T follicular helper cell (primary cell): ENCODE results near the gene ADGRL1.
"Not testable (repeated sequence)": the region's sequence is repeated elsewhere in the genome, so short reads cannot be mapped to it uniquely, and the experiment has no call there.

Experiments
- DNase-seq: peaks from one replicate; pipeline ENCODE4 v3.0.0-alpha.2; 2020; ENCODE audit warnings: low read depth

The ADGRL1 gene

DNA sequence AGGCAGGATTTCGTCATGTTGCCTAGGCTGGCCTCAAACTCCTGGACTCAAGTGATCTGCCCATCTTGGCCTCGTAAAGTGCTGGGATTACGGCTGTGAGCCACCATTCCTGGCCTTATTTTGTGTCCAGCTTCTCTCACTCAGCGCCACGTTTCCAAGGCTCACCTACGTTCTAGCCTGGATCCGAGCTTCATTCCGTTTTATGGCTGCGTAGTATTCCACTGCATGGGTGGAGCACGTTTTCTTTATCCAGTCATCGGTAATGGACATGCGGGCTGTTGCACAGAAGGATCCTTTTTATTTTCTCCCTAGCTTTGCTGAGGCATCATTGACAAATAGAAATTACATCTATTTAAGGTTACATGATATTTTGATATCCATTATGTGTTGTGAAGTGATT is 16.6 kb downstream of the ADGRL1 start:
- no peak for DNase-seq

DNA sequence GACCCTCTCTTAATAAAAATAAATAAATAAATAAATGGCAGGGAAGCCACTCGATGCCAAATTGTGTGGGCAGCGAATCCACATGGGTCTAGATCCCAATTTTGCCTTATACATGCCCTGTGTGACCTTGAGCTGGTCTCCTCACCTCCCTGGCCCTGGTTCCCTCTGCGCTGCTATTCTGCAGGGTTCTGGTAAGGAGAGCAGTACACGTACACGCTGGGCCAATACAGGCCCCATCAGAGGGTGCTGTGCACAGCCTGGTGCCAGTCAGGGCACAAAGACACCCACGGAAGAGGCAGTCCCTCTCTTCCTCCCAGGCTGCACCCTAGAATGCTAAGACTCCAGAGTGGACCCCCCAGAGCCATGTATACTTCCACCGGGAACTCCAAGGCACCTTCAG is 17.9 kb downstream of the ADGRL1 start:
- DNase-seq = not testable (repeated sequence)

DNA sequence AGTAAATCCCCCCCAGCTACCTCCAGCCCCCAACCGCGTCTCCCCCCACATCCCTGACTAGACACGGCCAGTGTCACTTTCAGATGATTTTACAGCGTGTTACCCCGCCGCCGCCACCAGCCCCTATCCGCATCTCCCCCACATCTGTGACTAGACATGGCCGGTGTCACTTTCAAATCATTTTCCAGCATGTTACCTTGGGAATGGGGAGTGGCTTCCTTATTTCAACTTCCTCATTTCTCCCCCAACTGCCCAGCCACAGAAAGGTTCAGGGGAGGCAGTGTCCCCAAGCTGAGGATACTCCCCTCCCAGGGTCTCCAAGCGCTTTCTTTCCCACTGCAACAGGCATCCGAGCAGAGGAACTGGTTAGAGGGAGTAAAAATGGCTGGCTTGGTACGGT is 18.4 kb downstream of the ADGRL1 start:
- no peak for DNase-seq

DNA sequence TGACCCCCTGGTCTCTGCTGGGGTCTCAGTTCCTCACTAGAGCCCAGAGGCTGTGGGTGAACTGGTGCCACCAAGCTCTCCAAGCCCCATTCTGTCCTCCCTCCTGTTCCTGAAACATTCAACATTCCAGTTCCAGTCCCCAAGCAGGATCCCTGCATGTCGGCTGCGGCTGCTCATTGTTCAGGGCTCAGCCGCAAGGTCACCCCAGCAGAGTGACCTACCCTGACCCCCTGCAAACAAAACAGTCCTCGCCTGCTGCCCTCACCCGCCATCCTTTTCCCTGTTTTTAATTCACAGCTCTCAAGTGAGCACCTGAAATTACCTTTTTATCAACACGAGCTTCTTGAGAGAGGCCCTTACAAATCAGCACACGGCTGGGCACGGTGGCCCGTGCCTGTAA is 19.3 kb downstream of the ADGRL1 start:
- not testable (repeated sequence) for DNase-seq

DNA sequence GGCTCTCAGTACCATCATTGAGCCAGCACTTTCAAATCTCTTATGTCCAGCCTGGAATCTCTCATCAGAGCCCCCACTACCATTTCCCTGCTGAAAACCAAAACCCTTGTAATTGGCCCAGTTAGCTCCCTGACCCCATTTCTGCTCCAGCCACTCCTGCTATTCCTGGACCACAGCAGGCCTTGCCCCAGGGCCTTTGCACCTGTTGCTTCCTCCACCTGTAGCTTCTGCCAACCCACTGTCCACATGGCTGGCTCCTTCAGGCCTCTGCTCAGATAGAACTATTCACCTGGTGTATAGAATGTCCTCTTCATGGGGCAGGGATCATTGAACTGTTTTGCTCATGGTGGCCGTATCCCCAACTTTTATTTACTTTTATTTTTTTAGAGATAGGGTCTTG is 20.3 kb downstream of the ADGRL1 start:
- DNase-seq = not testable (repeated sequence)

DNA sequence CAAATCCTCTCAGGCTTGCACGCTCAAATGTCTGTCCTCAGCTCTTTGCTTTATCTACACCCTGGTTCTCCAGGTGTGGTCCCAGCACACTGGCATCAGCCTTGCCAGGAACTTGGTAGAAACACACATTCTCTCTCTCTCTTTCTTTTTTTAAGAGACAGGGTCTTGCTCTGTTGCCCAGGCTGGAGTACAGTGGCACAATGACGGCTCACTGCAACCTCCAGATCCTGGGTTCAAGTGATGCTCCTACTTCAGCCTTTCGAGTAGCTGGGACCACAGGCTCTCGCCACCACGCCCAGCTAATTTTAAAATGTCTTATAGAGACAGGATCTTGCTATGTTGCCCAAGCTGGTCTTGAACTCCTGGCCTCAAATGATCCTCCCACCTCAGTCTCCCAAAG is 20.8 kb downstream of the ADGRL1 start:
- no peak for DNase-seq

DNA sequence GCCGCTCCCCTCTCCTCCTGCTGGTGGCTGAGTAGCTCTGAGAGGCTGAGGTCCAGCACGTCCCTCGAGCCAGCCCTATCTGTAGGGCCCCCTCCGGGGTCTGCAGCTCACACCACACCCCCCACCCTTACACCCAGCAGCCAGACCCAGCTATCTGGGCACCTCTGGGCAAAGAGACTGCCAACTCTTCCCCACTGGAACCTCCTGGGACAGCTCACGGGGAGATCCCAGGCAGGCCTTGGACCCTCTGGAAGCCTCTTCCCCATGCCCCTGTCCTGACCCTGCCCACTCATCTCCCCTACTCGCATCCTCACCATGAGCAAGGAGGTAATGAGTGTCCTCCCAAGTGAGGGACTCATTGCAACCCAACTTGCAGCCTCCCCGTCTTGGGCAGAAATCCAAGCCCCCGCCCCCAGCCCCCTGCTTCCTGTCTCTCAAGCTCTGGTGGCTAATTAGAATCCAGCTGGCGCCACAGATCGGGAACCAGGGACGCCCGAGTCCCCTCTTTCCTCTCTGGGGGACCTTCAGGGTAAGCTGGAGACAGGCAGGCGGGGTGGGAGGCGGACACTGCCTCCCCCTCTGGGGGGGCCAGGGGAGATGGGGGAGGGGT is 22.1 kb downstream of the ADGRL1 start:
- DNase-seq = no peak

DNA sequence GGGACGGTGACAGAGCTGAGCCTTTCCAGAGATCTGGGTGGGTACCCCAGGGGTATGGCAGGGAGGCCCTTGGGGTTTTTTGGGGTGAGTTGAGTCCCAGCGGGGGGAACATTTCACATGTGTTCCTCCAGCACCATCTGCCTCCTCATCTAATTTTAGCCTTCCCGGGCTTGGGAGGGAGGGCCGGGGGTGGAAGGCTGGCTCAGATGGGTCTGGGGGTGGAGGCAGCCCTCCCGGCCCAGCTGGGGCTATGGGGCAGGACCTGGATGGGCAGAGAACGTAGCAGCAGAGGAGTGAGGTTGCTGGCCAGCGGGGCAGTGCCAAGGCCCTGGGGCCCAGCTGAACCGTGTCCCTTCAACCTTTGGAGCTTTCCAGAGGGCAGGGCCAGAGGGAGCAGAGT is 23.5 kb downstream of the ADGRL1 start:
- no peak for DNase-seq

DNA sequence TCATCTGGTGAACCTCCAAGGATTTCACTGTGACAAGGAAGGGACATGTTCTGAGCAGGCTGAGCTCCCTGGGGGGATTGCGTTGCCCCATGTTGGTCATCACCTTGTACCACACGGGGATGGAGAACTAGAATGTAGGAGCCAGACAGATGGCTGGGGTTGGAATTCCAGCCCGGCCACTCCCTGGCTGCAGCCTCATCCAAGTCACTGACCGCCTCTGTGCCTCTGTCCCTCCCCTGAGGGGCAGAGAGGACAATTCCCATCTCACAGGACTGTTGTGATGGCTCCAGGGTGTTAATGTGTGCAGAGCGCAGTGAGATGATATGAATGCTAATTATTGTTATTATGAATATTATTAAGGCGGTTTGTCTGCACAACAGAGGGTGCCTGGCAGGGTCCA is 24.1 kb downstream of the ADGRL1 start:
- no peak for DNase-seq

DNA sequence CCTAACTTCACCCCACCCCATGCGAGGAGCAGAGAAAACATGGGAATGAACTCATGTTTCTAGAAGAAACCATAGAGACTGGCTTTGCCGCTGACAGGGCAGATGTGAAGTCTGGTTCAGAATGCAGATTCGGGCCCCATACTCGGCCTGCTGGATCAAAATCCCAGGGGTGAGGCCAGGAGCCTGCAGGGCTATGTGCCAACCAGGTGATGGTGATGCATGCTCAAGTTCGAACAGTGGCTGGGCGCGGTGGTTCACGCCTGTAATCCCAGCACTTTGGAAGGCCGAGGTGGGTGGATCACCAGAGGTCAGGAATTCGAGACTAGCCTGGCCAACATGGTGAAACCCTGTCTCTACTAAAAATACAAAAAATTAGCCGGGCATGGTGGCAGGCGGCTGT is 24.8 kb downstream of the ADGRL1 start:
- not testable (repeated sequence) for DNase-seq

DNA sequence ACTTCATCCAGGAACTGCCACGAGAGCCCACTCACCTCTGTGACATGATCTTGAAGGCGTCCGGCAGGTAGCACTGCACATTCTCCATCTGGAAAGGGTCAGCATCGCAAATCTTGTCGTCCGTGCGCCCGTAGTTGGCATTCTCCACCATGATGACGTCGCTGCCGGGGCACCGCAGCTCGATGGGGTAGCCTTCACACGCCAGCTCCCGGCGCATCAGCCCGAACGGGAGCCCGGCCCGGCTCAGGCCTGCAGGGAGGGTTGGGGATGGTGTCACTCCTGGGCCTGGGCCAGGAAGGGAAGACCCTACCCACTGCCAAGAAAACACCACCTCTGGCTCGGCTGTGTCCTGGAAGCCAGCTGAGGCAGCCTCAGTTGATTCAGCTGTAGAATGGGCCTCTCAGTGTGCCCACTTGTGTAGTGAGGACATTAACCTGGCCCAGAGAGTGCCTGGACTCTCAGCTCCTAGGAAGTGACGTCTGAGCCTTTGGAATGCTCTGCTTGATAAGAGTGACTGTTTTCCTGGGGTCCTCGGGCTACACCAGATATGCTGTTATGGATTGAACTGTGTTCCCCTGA is 28.4 kb downstream of the ADGRL1 start:
- no peak for DNase-seq

DNA sequence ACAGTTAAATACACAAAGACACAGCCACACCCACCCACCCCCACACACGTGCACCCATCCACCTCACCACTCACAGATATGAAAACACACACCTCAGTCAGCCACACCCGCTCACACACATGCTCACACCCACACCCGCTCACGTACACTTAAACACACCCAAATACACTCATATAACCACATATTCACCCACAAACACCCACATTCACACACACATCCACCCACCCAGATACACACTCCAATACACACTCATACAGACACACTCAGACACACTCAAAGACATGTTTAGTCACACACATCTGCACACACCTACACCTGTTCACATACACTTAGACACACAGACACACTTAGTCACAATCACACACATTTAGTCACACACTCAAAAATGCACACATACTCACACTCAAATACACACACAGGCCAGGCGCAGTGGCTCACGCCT is 30.6 kb downstream of the ADGRL1 start:
- DNase-seq = no peak

DNA sequence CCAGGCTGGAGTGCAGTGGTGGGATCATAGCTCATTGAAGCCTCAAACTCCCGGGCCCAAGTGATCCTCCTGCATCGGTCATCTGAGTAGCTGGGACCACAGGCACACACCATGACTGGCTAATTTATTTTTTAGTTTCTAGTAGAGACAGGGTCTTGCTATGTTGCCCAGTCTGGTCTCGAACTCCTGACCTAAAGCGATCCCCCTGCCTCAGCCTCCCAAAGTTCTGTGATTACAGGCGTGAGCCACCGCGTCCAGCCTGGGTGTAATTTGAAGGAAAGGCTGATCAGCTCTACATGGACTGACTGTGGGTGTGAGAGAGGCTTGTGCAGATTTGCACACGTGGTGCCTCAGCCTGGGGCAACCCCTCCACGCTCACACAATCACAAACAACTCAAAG is 31.1 kb downstream of the ADGRL1 start:
- no peak for DNase-seq

DNA sequence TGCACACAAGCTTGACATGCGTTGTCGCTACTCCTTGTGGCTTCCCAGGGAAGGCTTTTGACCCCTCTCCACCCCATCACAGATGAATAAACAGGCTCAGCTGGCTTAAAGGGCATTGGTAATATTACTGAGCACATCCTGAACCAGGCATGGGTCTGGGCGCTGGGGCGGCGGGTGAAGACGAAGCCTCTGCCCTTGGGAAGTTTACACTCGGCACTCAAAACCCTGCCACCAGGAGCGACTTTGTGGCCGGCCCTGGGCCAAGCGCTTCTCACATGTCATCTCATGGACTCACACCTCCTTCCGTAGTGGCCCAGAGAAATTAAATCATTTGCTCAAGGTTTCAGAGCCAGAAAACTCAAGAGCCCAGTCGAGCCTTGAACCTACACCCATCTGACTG is 37.0 kb downstream of the ADGRL1 start:
- DNase-seq = no peak

DNA sequence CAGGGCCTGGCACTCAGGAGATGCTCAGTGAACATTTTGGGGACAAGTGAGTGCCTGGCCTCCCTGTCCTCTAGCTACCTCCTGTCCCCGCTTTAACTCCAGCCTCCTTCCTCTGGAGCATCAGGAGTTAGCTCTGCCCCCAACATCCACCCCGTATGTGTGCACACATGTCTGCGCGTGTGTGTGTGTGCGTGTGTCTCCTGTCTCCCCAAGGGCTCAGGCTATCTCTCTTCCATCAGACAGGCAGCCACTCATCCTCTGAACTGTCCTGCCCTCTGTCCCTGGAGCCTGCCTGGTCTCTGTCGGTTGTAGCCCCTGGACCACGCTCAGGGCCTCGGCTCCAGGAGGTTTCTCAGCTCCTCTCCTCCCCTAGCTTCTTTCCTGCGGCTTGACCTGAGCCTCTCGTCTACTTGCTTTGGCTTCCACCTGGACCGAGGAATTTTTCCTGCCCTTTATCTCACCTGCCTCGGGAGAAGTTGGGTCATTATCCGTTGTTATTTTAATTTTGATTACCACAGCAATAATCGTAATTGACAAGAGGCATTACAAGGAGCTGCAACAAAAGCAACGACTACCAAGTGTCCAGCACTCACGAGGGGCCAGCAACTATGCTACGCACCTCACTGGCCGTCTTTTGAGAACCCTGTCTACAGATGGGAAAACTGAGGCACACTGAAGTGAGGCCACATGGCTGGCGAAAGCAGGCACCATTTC is 37.6 kb downstream of the ADGRL1 start:
- DNase-seq = no peak

DNA sequence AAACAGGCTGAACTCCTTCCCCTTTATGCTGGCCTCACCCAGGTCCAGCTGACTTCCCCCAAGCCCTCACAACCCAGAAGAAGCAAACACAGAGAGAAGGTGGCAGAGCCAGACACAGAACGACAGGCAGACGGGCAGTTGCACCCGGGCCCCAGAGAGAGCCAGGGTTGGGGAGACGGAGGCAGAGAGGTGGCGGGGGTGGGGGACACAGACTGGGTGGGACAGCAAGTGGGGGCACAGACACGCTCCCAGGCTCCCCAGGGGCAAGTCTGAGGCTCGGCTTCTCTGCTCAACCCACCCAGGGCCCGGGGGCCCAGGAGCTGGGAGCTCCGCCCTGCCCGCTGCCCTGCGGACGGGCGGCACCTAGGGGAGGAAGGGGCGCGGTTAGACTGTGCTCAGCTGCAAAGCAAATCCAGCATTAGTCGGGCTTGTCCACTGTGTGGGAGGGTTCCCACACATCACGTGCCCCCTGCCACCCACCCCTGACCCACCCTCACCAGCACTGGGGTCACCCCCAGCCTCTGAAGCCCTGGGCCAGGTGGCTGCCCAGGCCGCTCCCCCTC is 38.3 kb downstream of the ADGRL1 start:
- no peak for DNase-seq

DNA sequence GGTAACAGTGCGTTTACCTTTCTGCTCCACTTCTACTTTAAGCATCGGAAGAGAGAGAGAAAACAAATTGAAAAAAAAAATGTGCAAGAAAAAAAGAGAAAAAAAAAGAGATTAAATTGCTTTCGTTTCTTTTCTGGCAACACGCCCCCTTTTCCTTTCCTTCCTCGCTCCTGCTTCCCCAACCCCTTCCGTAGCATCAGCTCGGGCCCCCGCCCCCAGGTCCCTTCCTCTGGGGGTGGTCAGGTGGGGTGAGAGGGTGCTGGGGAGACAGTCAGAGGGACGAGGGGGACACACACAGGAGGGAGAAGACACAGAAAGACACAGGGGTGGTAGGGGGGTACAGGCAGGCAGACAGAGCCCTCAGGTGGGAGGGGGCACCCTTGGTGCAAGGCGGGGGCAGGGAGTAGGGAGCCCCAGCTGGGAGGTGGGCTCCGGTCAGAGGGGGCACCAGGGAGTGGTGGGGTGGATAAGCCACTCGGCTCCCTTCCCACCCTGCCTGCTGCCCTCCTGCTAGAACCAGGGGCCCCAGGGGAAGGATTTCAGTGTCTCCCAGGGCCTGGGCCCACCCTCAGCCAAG is 38.9 kb downstream of the ADGRL1 start:
- no peak for DNase-seq

DNA sequence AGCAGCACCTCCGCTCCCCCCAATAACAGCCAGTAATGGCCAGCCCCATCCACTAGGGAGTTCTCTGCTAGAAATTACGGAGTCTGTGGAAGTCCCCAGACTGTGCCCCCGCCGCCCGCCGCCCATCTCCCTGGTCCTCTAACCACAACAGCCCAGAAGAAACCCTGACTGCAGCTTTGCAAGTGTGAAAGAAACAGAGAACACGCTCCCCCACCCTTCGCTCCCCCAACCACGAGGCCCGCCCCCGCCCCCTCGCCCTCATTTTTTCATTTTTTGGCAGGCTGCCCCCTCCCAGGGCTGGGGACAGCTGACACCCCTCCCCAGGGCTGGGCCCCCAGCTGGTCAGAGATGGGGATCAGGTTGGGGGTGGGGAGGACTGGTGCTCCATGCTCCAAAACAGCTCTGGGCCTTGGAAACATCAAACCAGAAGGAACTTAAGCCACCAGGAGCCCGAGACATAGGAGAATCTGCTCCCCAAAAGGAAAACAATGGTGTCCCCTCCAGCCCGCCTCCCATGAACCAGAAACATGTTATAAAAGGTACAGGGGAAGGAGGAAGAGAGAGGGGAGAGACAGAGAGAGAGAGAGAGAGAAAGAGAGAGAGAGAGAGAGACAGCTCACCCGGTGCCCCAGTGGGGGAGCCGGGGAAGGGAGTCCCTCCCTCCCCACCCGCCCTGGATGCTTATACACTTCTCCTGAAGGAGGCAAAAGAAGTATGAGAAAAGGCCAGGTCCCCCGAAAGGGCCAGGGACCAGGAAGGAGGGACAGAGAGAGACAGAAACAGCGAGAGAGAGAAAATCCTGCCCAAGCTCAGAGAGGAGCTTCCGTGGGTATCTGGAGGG is 39.8 kb downstream of the ADGRL1 start:
- DNase-seq = no peak

DNA sequence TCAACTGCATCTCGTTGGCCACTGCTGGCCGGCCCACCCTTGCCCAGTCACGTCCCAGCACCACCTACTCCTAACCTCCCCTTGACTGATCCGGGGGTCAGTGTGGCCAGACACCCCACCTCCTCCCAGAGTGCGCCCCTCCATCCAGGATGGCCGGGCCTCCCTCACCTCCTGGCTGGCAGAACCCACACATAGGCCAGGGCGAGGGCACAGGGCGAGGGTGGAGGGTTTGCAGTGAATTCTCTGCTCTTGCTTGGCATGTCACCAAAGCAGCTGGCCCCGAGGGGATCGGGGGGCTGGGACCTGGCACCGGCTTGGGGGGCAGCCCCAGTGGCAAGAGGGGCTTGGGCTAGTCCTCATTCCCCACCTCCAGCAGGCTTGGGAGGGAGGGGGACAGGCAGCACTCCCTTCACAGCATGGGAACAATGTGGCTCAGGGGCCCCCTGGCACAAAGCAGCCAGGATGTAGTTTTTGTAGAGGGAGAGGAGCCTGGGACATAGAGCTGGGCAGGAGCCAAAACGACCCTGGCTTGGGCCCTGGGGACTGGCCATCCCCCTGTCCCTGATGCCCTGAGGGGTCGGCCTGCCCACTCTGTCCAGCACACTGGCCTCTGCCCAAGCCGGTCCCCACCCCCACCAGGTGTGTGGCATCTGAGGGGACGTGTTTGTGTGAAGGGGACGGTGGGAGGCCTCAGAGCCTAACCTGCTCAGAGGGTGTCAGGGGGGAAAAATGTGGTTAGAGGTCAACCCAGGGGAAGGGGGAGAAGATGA is 41.1 kb downstream of the ADGRL1 start:
- no peak for DNase-seq

DNA sequence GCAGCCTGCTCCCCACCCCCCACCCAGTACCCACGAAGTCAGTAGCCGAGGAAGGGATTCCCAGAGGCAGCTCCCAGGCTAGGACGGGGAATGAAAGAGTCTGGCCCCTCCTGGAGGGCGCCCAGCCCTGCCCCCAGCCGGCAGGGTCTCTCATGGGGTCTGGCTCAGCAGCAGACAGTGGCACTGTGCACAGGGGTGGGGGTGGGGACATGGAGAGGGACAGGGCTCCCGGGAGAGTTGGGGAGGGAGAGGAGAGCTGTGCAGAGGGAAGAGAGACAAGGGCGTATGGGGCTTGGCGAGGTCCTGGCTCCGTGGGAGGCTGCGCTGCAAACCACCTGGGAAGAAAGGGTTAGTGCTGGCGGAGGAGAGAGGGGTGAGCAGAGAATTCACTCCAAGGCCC is 41.9 kb downstream of the ADGRL1 start:
- DNase-seq = no peak

DNA sequence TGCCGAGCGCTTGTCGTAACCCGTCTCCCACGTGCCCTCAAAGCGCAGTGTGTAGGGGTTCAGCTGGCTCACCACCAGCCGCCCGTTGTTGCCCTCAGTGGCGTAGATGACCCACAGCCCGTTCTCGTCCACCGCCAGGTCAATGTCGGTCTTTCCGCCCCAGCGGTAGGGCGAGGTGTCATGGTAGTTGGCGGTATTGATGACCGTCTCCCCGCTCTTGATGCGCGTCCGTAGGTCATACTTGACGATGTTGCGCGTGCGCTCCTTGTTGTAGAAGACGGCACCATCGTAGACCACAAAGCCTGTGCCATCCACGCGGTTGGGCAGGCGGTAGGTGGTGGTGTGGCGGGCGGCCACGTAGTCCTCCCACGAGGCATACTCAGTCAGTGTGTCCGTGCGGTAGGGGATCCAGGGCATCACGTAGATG is 43.1 kb downstream of the ADGRL1 start:
- DNase-seq = no peak
